Ascending aorta (tissue), 2 donors: Measurements from ENCODE around the gene TLL2. TPM values are rescaled to one million over a fixed set of nuclear protein-coding genes. Genes with fewer than 3 reads are reported as not detected.

ENCODE experiments used
- DNase-seq, 2 donors: peaks; one replicate each; pipeline ENCODE4 v3.0.0-alpha.2; 2019; ENCODE audit warnings: low spot score in 2 of 2
- H3K27ac ChIP-seq, 2 donors: fragments of 200-600 bp; sonication (generic); one replicate each; pipeline ENCODE4 v1.5.1; 2016 to 2017; ENCODE audit warnings: mild to moderate bottlenecking in 1 of 2
- H3K27me3 ChIP-seq: fragments of 200-600 bp; sonication (generic); one replicate; pipeline ENCODE4 v1.5.1; 2017
- H3K36me3 ChIP-seq, 2 donors: fragments of 200-600 bp; sonication (generic); one replicate each; pipeline ENCODE4 v1.5.1; 2016
- H3K4me1 ChIP-seq, 2 donors: fragments of 200-600 bp; sonication (generic); one replicate each; pipeline ENCODE4 v1.5.1; 2016 to 2017; ENCODE audit warnings: mild to moderate bottlenecking in 1 of 2
- H3K4me3 ChIP-seq, 2 donors: fragments of 200-600 bp; sonication (generic); one replicate each; pipeline ENCODE4 v1.5.1; 2016 to 2017; ENCODE audit warnings: mild to moderate bottlenecking in 1 of 2
- H3K9me3 ChIP-seq, 2 donors: fragments of 200-600 bp; sonication (generic); one replicate each; pipeline ENCODE4 v1.5.1; 2016
- intact Hi-C: fragments of 100-400 bp; cut with DNase I; formaldehyde crosslinking; loops from one replicate; pipeline ENCODE4 v1.15.1; 2023
- total RNA-seq: library from RNA; depleted of rRNA; stranded (reverse); fragments of >200 nt; gene quantifications from one replicate; pipeline ENCODE4 v1.1.0, GENCODE V29; 2016
- TF ChIP-seq, protein P1 (sequence below), 3 experiments: fragments of 200-600 bp in 2 of 3; fragments of 450-650 bp in 1 of 3; sonication (generic) in 2 of 3; IDR thresholded peaks; one replicate each; pipeline ENCODE4 v1.5.1; 2016 to 2019; ENCODE audit warnings: antibody characterized with exemption in 3 of 3, mild to moderate bottlenecking in 1 of 3, moderate library complexity in 1 of 3

Gene TLL2
- total RNA-seq, 1 donor from 2014 or later = not detected

DNA sequence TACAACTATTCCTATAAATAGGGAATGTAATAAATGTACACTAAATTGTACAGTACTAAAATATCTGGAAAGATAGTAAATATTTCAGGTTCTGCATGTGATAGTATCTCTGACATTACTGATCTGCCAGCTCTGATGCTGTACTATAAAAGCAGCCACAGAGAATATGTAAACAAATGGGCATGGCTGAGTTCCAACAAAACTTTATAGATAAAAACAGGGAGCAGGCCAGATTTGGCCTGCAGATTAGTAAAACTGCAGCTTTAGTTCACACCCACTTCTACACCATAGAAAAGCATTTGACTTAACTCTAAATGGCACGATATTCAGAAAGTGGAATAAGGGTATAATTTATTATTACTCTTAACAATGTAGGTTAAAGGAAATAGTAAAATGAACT, 18.8 kb upstream of the TLL2 start:
- Histone ChIP-seq H3K9me3 (no peaks in the 10 kb centered on the region), H3K4me1 (no peaks in the 10 kb centered on the region), H3K36me3 (peaks cover 19 to 30% of the 10 kb centered on the region in 2 donors), H3K27me3 (no peaks in the 10 kb centered on the region), H3K27ac (no peak overlapping the region), H3K4me3 (no peak overlapping the region)
- intact Hi-C loops = no loop called here
- no peak for DNase-seq
- TF ChIP-seq, protein P1, sequence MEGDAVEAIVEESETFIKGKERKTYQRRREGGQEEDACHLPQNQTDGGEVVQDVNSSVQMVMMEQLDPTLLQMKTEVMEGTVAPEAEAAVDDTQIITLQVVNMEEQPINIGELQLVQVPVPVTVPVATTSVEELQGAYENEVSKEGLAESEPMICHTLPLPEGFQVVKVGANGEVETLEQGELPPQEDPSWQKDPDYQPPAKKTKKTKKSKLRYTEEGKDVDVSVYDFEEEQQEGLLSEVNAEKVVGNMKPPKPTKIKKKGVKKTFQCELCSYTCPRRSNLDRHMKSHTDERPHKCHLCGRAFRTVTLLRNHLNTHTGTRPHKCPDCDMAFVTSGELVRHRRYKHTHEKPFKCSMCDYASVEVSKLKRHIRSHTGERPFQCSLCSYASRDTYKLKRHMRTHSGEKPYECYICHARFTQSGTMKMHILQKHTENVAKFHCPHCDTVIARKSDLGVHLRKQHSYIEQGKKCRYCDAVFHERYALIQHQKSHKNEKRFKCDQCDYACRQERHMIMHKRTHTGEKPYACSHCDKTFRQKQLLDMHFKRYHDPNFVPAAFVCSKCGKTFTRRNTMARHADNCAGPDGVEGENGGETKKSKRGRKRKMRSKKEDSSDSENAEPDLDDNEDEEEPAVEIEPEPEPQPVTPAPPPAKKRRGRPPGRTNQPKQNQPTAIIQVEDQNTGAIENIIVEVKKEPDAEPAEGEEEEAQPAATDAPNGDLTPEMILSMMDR (IDR thresholded peaks at IDR 0.05) = no peak

DNA sequence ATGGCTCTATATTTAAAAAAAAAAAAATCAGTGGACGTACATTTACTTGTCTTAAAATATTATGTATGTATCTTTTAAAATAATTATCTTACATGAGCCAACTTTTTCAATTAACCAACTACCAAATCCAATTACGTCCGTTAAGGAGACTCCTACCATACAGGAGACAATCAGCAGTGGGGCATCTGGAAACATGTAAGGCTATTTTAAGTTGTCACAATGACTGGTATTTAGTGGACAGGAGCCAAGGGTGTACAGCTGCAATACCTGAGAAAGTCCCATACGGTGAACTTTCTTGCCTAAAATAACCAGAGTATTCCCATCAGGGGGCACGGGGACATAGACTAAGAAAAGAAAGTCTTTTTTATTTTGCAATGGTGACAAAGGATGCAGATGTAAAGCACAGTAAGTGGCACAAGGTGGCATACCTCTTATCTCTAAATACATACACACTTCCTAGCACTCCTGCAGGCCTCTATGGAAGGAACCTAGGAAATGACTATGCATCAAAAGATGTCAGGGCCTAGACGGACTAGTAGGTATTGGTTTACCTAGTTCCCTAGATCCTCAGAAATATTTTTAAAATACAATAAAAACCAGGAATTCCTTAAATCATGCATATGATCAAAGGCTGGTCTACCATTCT, 16.0 kb upstream of the TLL2 start:
- DNase-seq = no peak
- TF ChIP-seq, protein P1 (IDR thresholded peaks at IDR 0.05) = no peak
- intact Hi-C loops = no loop called here
- H3K9me3 ChIP-seq = no peaks in the 10 kb centered on the region
- no peaks in the 10 kb centered on the region for H3K4me1 ChIP-seq
- no peak overlapping the region for H3K4me3 ChIP-seq
- H3K36me3 ChIP-seq = peaks cover 34 to 50% of the 10 kb centered on the region in 2 donors
- H3K27me3 ChIP-seq = no peaks in the 10 kb centered on the region
- no peak overlapping the region for H3K27ac ChIP-seq

DNA sequence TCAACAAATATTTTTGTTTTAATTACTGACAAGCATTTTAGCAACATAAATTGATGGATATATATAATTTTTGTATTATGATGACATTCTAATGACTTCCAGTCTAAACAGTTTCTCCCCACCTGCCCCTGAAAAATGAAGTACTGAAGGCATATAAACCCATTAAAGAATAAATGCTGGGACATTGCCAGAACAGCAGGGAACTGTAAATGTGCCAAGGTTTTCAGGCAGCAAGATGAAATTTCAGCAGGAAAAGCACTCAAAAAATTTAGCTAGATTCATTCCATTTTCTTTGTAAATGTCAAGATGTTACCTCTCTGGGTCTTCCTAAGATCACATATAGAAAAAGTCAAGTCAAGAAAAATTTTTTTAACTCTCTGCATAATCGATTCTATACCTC, 11.0 kb upstream of the TLL2 start:
- intact Hi-C loops = no loop called here
- H3K27ac ChIP-seq = no peak overlapping the region
- no peaks in the 10 kb centered on the region for H3K4me1 ChIP-seq
- TF ChIP-seq, protein P1 (IDR thresholded peaks at IDR 0.05) = no peak
- peaks cover 29 to 60% of the 10 kb centered on the region in 2 donors for H3K36me3 ChIP-seq
- no peak for DNase-seq
- no peak overlapping the region for H3K4me3 ChIP-seq
- no peaks in the 10 kb centered on the region for H3K27me3 ChIP-seq
- H3K9me3 ChIP-seq = no peaks in the 10 kb centered on the region

DNA sequence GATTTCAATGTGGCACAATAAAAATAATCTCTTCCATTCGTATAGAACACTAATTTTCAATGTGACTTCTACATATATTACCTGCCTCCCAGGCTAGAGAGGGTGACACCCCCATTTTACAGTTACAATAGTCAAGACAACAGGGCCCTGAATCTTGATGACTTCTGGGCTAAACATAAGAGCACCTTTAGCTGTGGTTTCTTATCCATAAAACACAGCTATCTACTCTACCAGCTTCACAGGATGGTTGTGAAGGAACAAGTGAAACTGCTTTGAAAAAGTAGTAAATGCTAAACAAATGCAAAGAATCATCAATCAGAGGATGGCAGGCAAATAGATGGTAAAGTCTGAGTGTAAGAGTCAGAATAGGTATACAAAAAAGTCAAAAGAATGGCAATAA, 3.6 kb upstream of the TLL2 start:
- Histone ChIP-seq H3K4me3 (no peak overlapping the region), H3K4me1 (peaks cover 6 to 9% of the 10 kb centered on the region in 2 donors), H3K36me3 (peaks cover 4 to 16% of the 10 kb centered on the region in 2 donors), H3K27me3 (no peaks in the 10 kb centered on the region), H3K9me3 (no peaks in the 10 kb centered on the region), H3K27ac (no peak overlapping the region)
- no peak for DNase-seq
- TF ChIP-seq, protein P1 (IDR thresholded peaks at IDR 0.05) = no peak
- intact Hi-C loops = no loop called here

DNA sequence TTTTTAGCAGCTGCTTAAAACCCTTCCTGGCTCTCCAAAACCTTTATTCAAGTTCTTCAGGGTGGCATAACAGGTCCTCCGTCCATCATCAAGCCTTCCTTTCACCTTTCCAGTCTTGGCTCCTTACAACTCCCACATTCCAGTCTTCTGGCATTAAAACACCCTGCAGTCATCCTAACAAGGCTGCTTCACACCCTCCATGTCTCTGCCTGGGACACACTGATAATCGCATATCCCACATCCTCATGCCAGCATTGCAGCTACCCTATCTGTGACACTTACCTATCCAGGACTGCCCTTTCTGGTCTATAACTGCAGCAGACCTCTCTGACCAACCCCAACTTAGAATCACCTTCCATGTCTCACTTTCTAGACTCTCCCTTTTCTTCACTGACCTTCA, 2.6 kb upstream of the TLL2 start:
- Histone ChIP-seq H3K36me3 (peaks cover 1 to 8% of the 10 kb centered on the region in 2 donors), H3K27ac (no peak overlapping the region), H3K4me3 (no peak overlapping the region), H3K4me1 (peaks cover 6 to 9% of the 10 kb centered on the region in 2 donors), H3K27me3 (no peaks in the 10 kb centered on the region), H3K9me3 (no peaks in the 10 kb centered on the region)
- intact Hi-C loops = no loop called here
- no peak for DNase-seq
- TF ChIP-seq, protein P1 (IDR thresholded peaks at IDR 0.05) = no peak
